Fibroblast of mammary gland (primary cell): Measurements from ENCODE around the gene RASGRP4.
"Not testable (repeated sequence)": the region's sequence is repeated elsewhere in the genome, so short reads cannot be mapped to it uniquely, and the experiment has no call there.

Experiments
- DNase-seq: peaks from one replicate; pipeline ENCODE4 v3.0.0-alpha.2; 2010; ENCODE audit warnings: low read depth
- H3K4me3 ChIP-seq: 2 replicates; pipeline ENCODE4 v1.5.1; 2011; ENCODE audit warnings: low read depth, mild to moderate bottlenecking, low read length, moderate library complexity; ENCODE audit not compliant: control insufficient read depth
- TF ChIP-seq, protein P1 (sequence below): conservative IDR thresholded peaks from 2 replicates; pipeline ENCODE4 v1.5.1; 2011; ENCODE audit warnings: low read depth, low read length, inconsistent platforms; ENCODE audit not compliant: control insufficient read depth, insufficient read depth

Gene RASGRP4

DNA sequence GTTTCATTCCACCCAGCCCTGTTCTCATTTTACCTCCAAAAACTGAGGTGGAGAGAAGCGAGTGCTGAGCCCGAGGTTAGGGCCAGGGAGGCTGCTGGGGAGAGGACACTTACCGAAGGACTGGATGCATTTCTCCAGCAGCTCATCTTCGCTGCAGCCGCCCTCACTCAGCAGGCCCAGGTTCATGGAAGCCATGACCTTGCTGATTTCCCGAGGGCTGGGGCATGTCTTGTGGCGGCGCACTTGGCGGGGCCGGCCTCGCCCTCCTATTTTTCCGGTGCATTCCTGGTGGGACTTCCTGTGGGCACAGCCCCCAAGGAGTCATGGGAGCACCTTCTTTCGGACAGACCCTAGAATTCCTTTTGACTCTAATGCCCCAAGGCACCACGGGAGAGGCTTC lies 4.2 kb downstream of the RASGRP4 start:
- no peak for DNase-seq

DNA sequence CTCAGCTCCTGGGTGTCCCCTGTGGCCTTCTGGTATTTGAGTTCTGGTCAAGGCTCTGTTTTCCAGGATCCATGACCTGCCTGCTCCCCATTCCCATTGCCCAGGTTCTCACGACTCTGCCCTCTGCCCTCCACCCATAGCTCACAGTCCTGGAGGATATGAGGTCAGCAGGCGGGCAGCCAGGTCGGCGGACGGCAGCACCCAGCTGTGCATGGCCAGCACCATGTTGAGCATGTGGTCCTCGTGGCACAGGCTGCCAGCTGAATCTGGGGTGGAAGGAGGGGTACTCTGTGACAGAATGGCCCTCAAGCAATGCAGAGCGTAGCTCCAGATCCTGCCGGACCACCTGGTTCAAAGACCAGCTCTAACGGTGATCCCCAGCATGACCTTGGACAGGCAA lies 5.1 kb downstream of the RASGRP4 start:
- TF ChIP-seq, protein P1, sequence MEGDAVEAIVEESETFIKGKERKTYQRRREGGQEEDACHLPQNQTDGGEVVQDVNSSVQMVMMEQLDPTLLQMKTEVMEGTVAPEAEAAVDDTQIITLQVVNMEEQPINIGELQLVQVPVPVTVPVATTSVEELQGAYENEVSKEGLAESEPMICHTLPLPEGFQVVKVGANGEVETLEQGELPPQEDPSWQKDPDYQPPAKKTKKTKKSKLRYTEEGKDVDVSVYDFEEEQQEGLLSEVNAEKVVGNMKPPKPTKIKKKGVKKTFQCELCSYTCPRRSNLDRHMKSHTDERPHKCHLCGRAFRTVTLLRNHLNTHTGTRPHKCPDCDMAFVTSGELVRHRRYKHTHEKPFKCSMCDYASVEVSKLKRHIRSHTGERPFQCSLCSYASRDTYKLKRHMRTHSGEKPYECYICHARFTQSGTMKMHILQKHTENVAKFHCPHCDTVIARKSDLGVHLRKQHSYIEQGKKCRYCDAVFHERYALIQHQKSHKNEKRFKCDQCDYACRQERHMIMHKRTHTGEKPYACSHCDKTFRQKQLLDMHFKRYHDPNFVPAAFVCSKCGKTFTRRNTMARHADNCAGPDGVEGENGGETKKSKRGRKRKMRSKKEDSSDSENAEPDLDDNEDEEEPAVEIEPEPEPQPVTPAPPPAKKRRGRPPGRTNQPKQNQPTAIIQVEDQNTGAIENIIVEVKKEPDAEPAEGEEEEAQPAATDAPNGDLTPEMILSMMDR: no peak
- H3K4me3 ChIP-seq: no peak overlapping the region
- DNase-seq: no peak

More for the DNA sequence above, 4.2 kb downstream of the RASGRP4 start:
- no peak overlapping the region for H3K4me3 ChIP-seq
- TF ChIP-seq, protein P1: no peak

DNA sequence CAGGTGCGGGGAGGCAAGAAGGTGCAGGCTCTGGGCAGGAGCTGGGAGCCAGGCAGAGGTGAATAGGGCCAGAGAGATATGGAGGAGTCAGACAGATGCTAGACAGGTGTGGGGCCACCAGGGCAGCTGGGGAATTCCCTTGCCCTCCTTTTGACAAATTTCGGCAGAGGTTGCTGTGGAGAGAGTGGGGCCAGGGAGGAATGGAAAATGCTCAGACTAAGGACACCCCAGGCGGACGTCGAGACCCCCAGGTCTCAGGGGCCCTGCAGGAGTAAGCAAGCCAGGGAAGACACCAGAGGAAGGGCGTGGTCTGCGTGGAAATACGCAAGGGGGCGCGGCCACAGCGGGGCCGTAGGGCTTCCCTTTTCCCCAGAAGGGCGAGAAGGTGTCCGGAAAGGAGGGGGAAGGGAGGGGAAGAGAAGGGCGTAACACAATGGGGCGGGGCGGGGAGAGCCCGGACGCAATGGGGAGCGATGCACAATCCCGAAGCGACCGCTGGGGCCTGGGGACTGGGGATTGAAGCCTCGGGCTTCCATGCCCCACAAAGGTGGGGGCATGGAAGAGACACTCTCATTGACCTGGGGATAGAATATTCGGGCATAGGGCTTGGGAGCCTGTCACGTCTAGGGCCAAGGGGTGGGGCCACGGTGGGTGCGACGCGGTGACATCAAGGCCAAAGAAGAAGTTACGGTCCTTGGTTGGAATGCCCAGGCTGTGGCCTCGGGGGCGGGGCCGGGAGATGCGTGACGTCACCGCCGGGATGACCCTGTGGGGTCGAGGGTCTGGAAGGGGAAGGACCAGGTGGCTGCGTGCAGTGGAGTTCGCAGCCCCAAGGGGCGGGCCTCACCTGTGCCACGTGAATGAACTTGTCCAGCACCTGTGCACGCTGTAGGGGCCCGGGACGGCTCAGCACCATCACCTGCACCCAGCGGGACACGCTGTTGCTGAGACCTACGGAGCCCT lies 8.2 kb downstream of the RASGRP4 start:
- no peak overlapping the region for H3K4me3 ChIP-seq
- TF ChIP-seq, protein P1: no peak
- no peak for DNase-seq

DNA sequence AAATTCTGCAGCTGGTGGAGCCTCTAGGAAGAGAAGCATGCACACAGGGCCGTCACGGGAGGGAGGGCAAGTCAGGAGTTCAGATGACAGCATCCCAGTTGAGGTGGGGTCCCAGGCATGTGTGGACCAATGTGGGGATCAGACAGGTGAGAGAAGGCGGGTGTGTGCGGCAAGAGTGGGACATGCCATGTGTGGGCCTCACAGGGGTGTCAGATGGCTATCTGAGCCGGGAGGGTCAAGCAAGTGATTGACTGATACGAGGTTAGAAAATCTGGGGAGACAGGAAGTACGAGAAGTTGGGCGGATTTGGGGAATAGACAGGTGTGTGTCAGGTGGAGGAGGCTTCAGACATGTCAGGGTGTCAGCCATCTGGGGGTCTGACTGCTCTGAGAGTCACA lies 8.9 kb downstream of the RASGRP4 start:
- TF ChIP-seq, protein P1: no peak
- H3K4me3 ChIP-seq: no peak overlapping the region

DNA sequence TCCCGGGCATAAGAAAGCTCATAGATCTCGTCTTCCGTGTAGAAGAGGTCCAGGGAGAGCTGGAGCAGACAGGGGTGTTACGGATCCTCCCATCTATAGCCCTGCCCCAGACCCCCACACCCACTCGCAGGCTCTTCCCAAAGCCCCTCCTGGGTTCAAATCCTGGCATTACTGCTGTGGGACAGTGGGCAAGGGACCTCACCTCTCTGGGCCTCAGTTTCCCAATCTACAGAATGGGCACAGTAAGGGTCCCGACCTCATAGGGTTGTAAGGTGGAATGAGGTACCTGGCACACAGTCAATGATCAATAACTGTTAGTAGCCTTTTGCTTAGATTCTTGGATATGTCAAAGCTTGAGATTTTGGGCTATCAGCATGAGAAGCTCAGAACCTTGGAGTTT lies 12.6 kb downstream of the RASGRP4 start:
- DNase-seq: no peak
- no peak overlapping the region for H3K4me3 ChIP-seq
- TF ChIP-seq, protein P1: no peak

More for the DNA sequence above, 8.9 kb downstream of the RASGRP4 start:
- no peak for DNase-seq

DNA sequence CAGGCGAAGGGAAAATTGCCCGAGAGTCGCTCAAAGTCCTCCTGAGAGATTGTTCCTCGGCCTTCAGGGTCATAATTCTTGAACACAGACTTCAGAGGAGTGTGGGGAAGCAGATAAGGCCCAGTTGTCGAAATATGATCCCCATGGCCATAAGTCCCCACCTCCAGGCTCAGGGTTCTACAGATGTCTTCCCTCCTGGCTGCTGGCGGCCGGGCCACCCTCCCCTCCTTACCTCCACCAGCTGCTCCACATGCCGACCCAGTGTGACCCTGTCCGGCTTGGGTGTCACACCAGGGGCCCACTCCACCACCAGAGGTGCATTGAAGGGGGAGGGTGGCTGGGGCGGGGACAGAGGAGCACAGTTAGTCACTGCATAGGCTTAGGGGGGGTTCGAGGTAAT lies 13.1 kb downstream of the RASGRP4 start:
- H3K4me3 ChIP-seq: no peak overlapping the region
- TF ChIP-seq, protein P1: no peak
- no peak for DNase-seq

DNA sequence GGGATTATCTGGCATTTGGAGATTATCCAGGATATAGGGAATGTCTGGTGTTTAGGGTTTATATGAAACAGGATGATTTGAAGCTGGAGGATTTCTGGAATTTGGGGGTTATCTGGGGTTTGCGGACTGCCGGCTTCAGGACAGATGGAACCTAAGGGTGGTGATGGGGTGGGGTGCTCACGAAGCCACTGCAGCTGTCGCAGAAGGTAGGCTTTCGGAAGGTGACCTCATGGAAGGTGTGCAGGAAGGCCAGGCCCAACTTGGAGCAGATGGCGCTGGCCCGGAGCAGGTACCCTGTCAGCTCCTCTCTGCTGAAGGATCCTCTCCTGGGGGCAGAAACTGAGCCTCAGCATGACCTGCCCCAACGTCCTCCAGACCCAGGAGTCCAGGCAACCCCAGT lies 13.5 kb downstream of the RASGRP4 start:
- DNase-seq: no peak
- no peak overlapping the region for H3K4me3 ChIP-seq
- TF ChIP-seq, protein P1: no peak

DNA sequence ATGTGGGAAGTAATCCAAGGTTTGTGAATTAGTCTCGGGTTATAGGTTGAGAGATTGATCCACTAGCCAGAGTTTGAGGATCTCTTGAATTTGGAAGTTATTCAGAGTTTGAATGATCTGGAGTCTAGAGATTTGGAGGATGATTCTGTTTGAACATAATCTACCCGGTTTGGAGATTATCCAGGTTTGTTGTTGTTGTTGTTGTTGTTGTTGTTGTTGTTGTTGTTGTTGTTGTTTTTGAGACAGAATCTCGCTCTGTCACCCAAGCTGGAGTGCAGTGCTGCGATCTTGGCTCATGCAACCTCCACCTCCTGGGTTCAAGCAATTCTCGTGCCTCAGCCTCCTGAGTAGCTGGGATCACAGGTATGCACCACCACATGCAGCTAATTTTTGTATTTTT lies 14.1 kb downstream of the RASGRP4 start:
- not testable (repeated sequence) for H3K4me3 ChIP-seq, DNase-seq
